ENCODE results near the gene ADRM1. TPM values are rescaled to one million over a fixed set of nuclear protein-coding genes. Genes with fewer than 3 reads are reported as not detected.

Gene ADRM1
- total RNA-seq, 1 experiment from 2014 or later: 263 TPM

- no peaks in the 10 kb centered on the region for H3K27me3 ChIP-seq (replicated peaks; ENCODE audit: control insufficient read depth, insufficient read depth, low read length)
- ChIA-PET CTCF (interaction anchor here (0.6 kb wide), 1 partner anchor 11 kb away, joined by 4 read pairs; no protein-coding TSS in a partner anchor), POLR2A (no interaction called here)
- H3K27ac Mint-ChIP-seq (ENCODE audit: unreplicated experiment): no peak overlapping the region
- H3K4me3 ChIP-seq (ENCODE audit: low read depth, low read length): no peak overlapping the region
- H3K36me3 ChIP-seq (ENCODE audit: control insufficient read depth, insufficient read depth, low read length): peaks cover 41% of the 10 kb centered on the region
- intact Hi-C loops (cut with micrococcal nuclease; ENCODE audit: unreplicated experiment): no loop called here
- no peaks in the 10 kb centered on the region for H3K4me1 ChIP-seq
- TF ChIP-seq, protein P1, sequence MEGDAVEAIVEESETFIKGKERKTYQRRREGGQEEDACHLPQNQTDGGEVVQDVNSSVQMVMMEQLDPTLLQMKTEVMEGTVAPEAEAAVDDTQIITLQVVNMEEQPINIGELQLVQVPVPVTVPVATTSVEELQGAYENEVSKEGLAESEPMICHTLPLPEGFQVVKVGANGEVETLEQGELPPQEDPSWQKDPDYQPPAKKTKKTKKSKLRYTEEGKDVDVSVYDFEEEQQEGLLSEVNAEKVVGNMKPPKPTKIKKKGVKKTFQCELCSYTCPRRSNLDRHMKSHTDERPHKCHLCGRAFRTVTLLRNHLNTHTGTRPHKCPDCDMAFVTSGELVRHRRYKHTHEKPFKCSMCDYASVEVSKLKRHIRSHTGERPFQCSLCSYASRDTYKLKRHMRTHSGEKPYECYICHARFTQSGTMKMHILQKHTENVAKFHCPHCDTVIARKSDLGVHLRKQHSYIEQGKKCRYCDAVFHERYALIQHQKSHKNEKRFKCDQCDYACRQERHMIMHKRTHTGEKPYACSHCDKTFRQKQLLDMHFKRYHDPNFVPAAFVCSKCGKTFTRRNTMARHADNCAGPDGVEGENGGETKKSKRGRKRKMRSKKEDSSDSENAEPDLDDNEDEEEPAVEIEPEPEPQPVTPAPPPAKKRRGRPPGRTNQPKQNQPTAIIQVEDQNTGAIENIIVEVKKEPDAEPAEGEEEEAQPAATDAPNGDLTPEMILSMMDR (IDR thresholded peaks at IDR 0.05; ENCODE audit: insufficient read depth in 1 of 2, low read depth in 1 of 2, low read length in 1 of 2, severe bottlenecking in 1 of 2, unreplicated experiment in 1 of 2): no peak
- no peaks in the 10 kb centered on the region for H3K4me1 Mint-ChIP-seq (ENCODE audit: low read depth, unreplicated experiment)
- peaks cover 100% of the 10 kb centered on the region for H3K36me3 Mint-ChIP-seq (ENCODE audit: insufficient read depth, unreplicated experiment)
- BruUV-seq (replicated peaks): no TSS peak
- H3K27me3 Mint-ChIP-seq (ENCODE audit: insufficient read depth, unreplicated experiment): no peaks in the 10 kb centered on the region
- H3K9me3 Mint-ChIP-seq (ENCODE audit: unreplicated experiment): no peaks in the 10 kb centered on the region
- no peaks in the 10 kb centered on the region for H3K9me3 ChIP-seq
- no peak for DNase-seq
- no peak overlapping the region for H3K4me3 Mint-ChIP-seq (ENCODE audit: unreplicated experiment)
Measured at GRCh38 chr20:62313021-62313420, 10.2 kb downstream of the ADRM1 start.

GRCh38 chr20:62313460-62314338 lies 10.9 kb downstream of the ADRM1 start:
- BruUV-seq (replicated peaks): no TSS peak
- no peak overlapping the region for H3K4me3 ChIP-seq (ENCODE audit: low read depth, low read length)
- DNase-seq: no peak
- Mint-ChIP-seq H3K9me3 (ENCODE audit: unreplicated experiment) (no peaks in the 10 kb centered on the region), H3K4me1 (ENCODE audit: low read depth, unreplicated experiment) (no peaks in the 10 kb centered on the region), H3K27me3 (ENCODE audit: insufficient read depth, unreplicated experiment) (no peaks in the 10 kb centered on the region), H3K36me3 (ENCODE audit: insufficient read depth, unreplicated experiment) (peaks cover 100% of the 10 kb centered on the region), H3K27ac (ENCODE audit: unreplicated experiment) (peak overlapping the region; percentile 30), H3K4me3 (ENCODE audit: unreplicated experiment) (no peak overlapping the region)
- TF ChIP-seq, protein P1 (IDR thresholded peaks at IDR 0.05; ENCODE audit: insufficient read depth in 1 of 2, low read depth in 1 of 2, low read length in 1 of 2, severe bottlenecking in 1 of 2, unreplicated experiment in 1 of 2): no peak
- peaks cover 4% of the 10 kb centered on the region for H3K9me3 ChIP-seq
- CTCF ChIA-PET: interaction anchor here (0.6 to 0.7 kb wide), 2 partner anchors 11 to 12 kb away, joined by 4 to 5 read pairs; no protein-coding TSS in a partner anchor
- no peaks in the 10 kb centered on the region for H3K27me3 ChIP-seq (replicated peaks; ENCODE audit: control insufficient read depth, insufficient read depth, low read length)
- intact Hi-C loops (cut with micrococcal nuclease; ENCODE audit: unreplicated experiment): no loop called here
- H3K4me1 ChIP-seq: no peaks in the 10 kb centered on the region
- POLR2A ChIA-PET: no interaction called here
- peaks cover 40% of the 10 kb centered on the region for H3K36me3 ChIP-seq (ENCODE audit: control insufficient read depth, insufficient read depth, low read length)

DNA sequence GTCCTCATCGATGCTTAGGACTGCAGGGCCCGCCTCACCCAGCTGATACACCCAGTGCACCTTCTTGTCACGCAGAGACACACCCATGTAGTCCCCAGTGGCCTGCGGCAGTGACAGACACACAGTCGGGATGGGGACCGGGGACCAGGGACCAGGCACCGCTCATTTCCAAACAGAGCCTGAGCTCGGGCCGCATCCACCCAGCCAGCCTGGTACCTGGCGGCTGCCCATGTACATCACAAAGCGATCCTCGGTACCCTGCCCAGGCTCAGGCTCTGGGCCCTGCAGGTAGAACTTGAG lies 11.5 kb downstream of the ADRM1 start:
- no peaks in the 10 kb centered on the region for H3K4me1 ChIP-seq
- no peak overlapping the region for H3K4me3 Mint-ChIP-seq (ENCODE audit: unreplicated experiment)
- H3K27me3 Mint-ChIP-seq (ENCODE audit: insufficient read depth, unreplicated experiment): no peaks in the 10 kb centered on the region
- ChIA-PET POLR2A (no interaction called here), CTCF (interaction anchor here (0.7 kb wide), 1 partner anchor 12 kb away, joined by 5 read pairs; no protein-coding TSS in a partner anchor)
- H3K27me3 ChIP-seq (replicated peaks; ENCODE audit: control insufficient read depth, insufficient read depth, low read length): no peaks in the 10 kb centered on the region
- no peaks in the 10 kb centered on the region for H3K4me1 Mint-ChIP-seq (ENCODE audit: low read depth, unreplicated experiment)
- peaks cover 10% of the 10 kb centered on the region for H3K9me3 ChIP-seq
- no peaks in the 10 kb centered on the region for H3K9me3 Mint-ChIP-seq (ENCODE audit: unreplicated experiment)
- peaks cover 100% of the 10 kb centered on the region for H3K36me3 Mint-ChIP-seq (ENCODE audit: insufficient read depth, unreplicated experiment)
- no peak for DNase-seq
- intact Hi-C loops (cut with micrococcal nuclease; ENCODE audit: unreplicated experiment): no loop called here
- peaks cover 45% of the 10 kb centered on the region for H3K36me3 ChIP-seq (ENCODE audit: control insufficient read depth, insufficient read depth, low read length)
- no TSS peak for BruUV-seq (replicated peaks)
- TF ChIP-seq, protein P1 (IDR thresholded peaks at IDR 0.05; ENCODE audit: insufficient read depth in 1 of 2, low read depth in 1 of 2, low read length in 1 of 2, severe bottlenecking in 1 of 2, unreplicated experiment in 1 of 2): no peak
- H3K4me3 ChIP-seq (ENCODE audit: low read depth, low read length): no peak overlapping the region
- H3K27ac Mint-ChIP-seq (ENCODE audit: unreplicated experiment): no peak overlapping the region
